Endothelial cell of umbilical vein (primary cell): ENCODE data around the gene TNKS1BP1. TPM values are rescaled to one million over a fixed set of nuclear protein-coding genes. Genes with fewer than 3 reads are reported as not detected.
A peak's percentile ranks its signal among the peaks of the same experiment; 100 is the strongest.

Experiments
- BruUV-seq: library from RNA; stranded (reverse); fragments of 400-500 nt; replicated peaks from 2 replicates; lab custom pipeline; 2021; lab: Mats Ljungman, UMichigan
- CTCF ChIA-PET: fragments of 300-600, 350-600 bp; sonication (Branson Sonifier 250); formaldehyde crosslinking; loops from one replicate; lab custom pipeline; 2021; ENCODE audit warnings: antibody characterized with exemption, inconsistent platforms; lab: Charles Lee
- POLR2A ChIA-PET: fragments of 300-600, 350-600 bp; sonication (Branson Sonifier 250); formaldehyde crosslinking; loops from one replicate; lab custom pipeline; 2021; ENCODE audit warnings: antibody characterized with exemption, inconsistent platforms; lab: Charles Lee
- DNase-seq: peaks from one replicate; pipeline ENCODE4 v3.0.0-alpha.2; 2011; ENCODE audit warnings: low read depth, low spot score
- FAIRE-seq: peaks from 2 replicates; lab custom pipeline; 2011; peaks lifted over from hg19 to GRCh38; lab: Jason Lieb, UNC
- H2AFZ ChIP-seq: 2 replicates; pipeline ENCODE4 v1.6.0; 2012; ENCODE audit warnings: low read depth, low read length, control low read depth, inconsistent platforms
- H3K27ac ChIP-seq: 2 replicates; pipeline ENCODE4 v1.5.1; 2011; ENCODE audit warnings: low read depth, mild to moderate bottlenecking, control low read depth, low read length, moderate library complexity; ENCODE audit not compliant: insufficient read depth
- H3K27me3 ChIP-seq, 2 experiments: 2 replicates each; pipeline versions ENCODE4 v1.6.0 to v1.6.1; 2011; ENCODE audit warnings: low read length in 2 of 2, mixed read lengths in 1 of 2; ENCODE audit not compliant: control insufficient read depth in 2 of 2, insufficient read depth in 2 of 2
- H3K36me3 ChIP-seq, 2 experiments: 2 replicates in 1 of 2; 3 replicates in 1 of 2; pipeline ENCODE4 v1.5.1; 2011; ENCODE audit warnings: low read length in 2 of 2, mild to moderate bottlenecking in 1 of 2, moderate library complexity in 1 of 2; ENCODE audit not compliant: control insufficient read depth in 2 of 2, insufficient read depth in 2 of 2; ENCODE audit errors: extremely low read depth in 1 of 2
- H3K4me1 ChIP-seq: 3 replicates; pipeline ENCODE4 v1.5.1; 2011; ENCODE audit warnings: mild to moderate bottlenecking, low read length; ENCODE audit not compliant: control insufficient read depth, insufficient read depth; ENCODE audit errors: extremely low read depth
- H3K4me2 ChIP-seq: 2 replicates; pipeline ENCODE4 v1.6.1; 2011; ENCODE audit warnings: low read length, control low read depth, mixed read lengths; ENCODE audit not compliant: insufficient read depth
- H3K4me3 ChIP-seq, 3 experiments: fragments of 200-600 bp in 1 of 3; sonication (generic), shearing (Covaris generic) in 1 of 3; replicated peaks in 1 of 3; 2 replicates each; pipeline ENCODE4 v1.5.1; 2011 to 2016; ENCODE audit warnings: control low read depth in 3 of 3, low read length in 3 of 3, mild to moderate bottlenecking in 2 of 3, inconsistent platforms in 1 of 3, low read depth in 1 of 3, moderate library complexity in 1 of 3; ENCODE audit not compliant: insufficient read depth in 1 of 3
- H3K79me2 ChIP-seq: 2 replicates; pipeline ENCODE4 v1.6.0; 2012; ENCODE audit warnings: low read length, inconsistent platforms; ENCODE audit not compliant: control insufficient read depth, insufficient read depth
- H3K9ac ChIP-seq: replicated peaks from 2 replicates; pipeline ENCODE3; 2011; ENCODE audit warnings: low read length, control low read depth; ENCODE audit not compliant: insufficient read depth; ENCODE audit errors: extremely low read depth
- H3K9me1 ChIP-seq: replicated peaks from 3 replicates; pipeline ENCODE4 v1.6.0; 2011; ENCODE audit warnings: mild to moderate bottlenecking, low read length; ENCODE audit not compliant: control insufficient read depth, insufficient read depth; ENCODE audit errors: extremely low read depth
- H3K9me3 ChIP-seq: replicated peaks from 2 replicates; pipeline ENCODE4 v1.5.1; 2012; ENCODE audit warnings: low read length, inconsistent platforms; ENCODE audit not compliant: control insufficient read depth, insufficient read depth
- H4K20me1 ChIP-seq: replicated peaks from 2 replicates; pipeline ENCODE3; 2011; ENCODE audit warnings: mild to moderate bottlenecking, low read length; ENCODE audit not compliant: control insufficient read depth, insufficient read depth; ENCODE audit errors: extremely low read depth
- EZH2 ChIP-seq: IDR thresholded peaks from 2 replicates; pipeline ENCODE4 v1.6.1; 2012; ENCODE audit warnings: borderline replicate concordance, low read depth, mild to moderate bottlenecking, moderate library complexity, low read length, inconsistent platforms; ENCODE audit not compliant: severe bottlenecking
- FOS ChIP-seq: IDR thresholded peaks from 2 replicates; pipeline ENCODE4 v1.6.1; 2011; ENCODE audit warnings: mild to moderate bottlenecking, low read length, moderate library complexity, borderline replicate concordance; ENCODE audit not compliant: insufficient read depth
- GATA2 ChIP-seq: IDR thresholded peaks from 2 replicates; pipeline ENCODE4 v1.7.0; 2011; ENCODE audit warnings: low read depth, mild to moderate bottlenecking, moderate library complexity, mixed read lengths, low read length; ENCODE audit not compliant: insufficient read length, insufficient read depth
- JUN ChIP-seq: IDR thresholded peaks from 2 replicates; pipeline ENCODE4 v1.6.1; 2011; ENCODE audit warnings: borderline replicate concordance, low read depth; ENCODE audit not compliant: insufficient read length, insufficient read depth
- MYC ChIP-seq: IDR thresholded peaks from one replicate; pipeline ENCODE4 v1.6.1; 2011; ENCODE audit warnings: mild to moderate bottlenecking, low read depth, low read length
- POLR2A ChIP-seq: IDR thresholded peaks from 2 replicates; pipeline ENCODE4 v1.6.1; 2012; ENCODE audit warnings: low read depth, mild to moderate bottlenecking, control low read depth, low read length
- POLR2AphosphoS5 ChIP-seq: IDR thresholded peaks from 2 replicates; pipeline ENCODE4 v1.6.1; 2012; ENCODE audit warnings: low read depth, mild to moderate bottlenecking, control low read depth, low read length, moderate library complexity; ENCODE audit not compliant: insufficient read depth
- dilution Hi-C: fragments of 300-500 bp; cut with MboI; formaldehyde crosslinking; loops from one replicate; pipeline ENCODE4 v1.15.0; 2019; ENCODE audit warnings: low sequenced_read_pairs; ENCODE audit not compliant: extremely low pct_ligation_motif_present
- intact Hi-C: fragments of 100-400 bp; cut with micrococcal nuclease; formaldehyde crosslinking; loops from one replicate; pipeline ENCODE4 v1.10.0; 2022
- polyA plus RNA-seq, 4 experiments: library from polyadenylated mRNA; depleted of rRNA in 3 of 4; stranded (reverse) in 3 of 4; unstranded in 1 of 4; fragments of >200 nt; gene quantifications; 2 replicates each; pipeline versions ENCODE4 v1.2.1 to v1.2.3, GENCODE V29; 2011 to 2012; ENCODE audit warnings: missing spikeins in 1 of 4
- total RNA-seq: library from RNA; stranded (reverse); gene quantifications from 2 replicates; pipeline ENCODE4 v1.2.3, GENCODE V29; 2021
- TF ChIP-seq, protein P1 (sequence below), 2 donors: IDR thresholded peaks; 1 replicate in 1 of 2; 2 replicates in 1 of 2; pipeline ENCODE4 v1.5.1; 2011; ENCODE audit warnings: low read length in 2 of 2, mild to moderate bottlenecking in 2 of 2, moderate library complexity in 2 of 2, control low read depth in 1 of 2, inconsistent platforms in 1 of 2, low read depth in 1 of 2; ENCODE audit not compliant: insufficient read depth in 1 of 2; ENCODE audit errors: extremely low read depth in 1 of 2

Gene TNKS1BP1
- total and polyA plus RNA-seq, 2 donors (not counting 3 experiments of a cell fraction or from before 2014, with no cell fraction given): 54.6 to 111 TPM

- no peak overlapping the region for H3K4me3 ChIP-seq
- POLR2A ChIA-PET: no interaction called here
- peak; percentile 81 for DNase-seq
Measured at GRCh38 chr11:57276971-57277675, 47.6 kb downstream of the TNKS1BP1 start.

GRCh38 chr11:57276169-57276970 lies 48.4 kb downstream of the TNKS1BP1 start:
- intact Hi-C loops: no loop called here
- no peaks in the 10 kb centered on the region for H3K9me3 ChIP-seq
- no peak overlapping the region for H3K9ac ChIP-seq
- H3K9me1 ChIP-seq: no peaks in the 10 kb centered on the region
- FAIRE-seq (peak; percentile 77), DNase-seq (peak; percentile 74)
- no peak overlapping the region for H3K4me2 ChIP-seq
- H3K79me2 ChIP-seq: no peaks in the 10 kb centered on the region
- ChIA-PET POLR2A (no interaction called here), CTCF (interaction anchor here (0.8 to 8.4 kb wide), 4 partner anchors 7 to 145 kb away, joined by 4 to 116 read pairs (median 8); no protein-coding TSS in a partner anchor)
- peaks cover 32% of the 10 kb centered on the region for H3K4me1 ChIP-seq
- BruUV-seq: TSS peak; percentile 24
- H3K36me3 ChIP-seq: no peaks in the 10 kb centered on the region
- H3K27ac ChIP-seq: no peak overlapping the region
- no peak overlapping the region for H3K4me3 ChIP-seq
- dilution Hi-C loops: no loop called here
- H2AFZ ChIP-seq: no peak overlapping the region
- H4K20me1 ChIP-seq: no peaks in the 10 kb centered on the region
- TF ChIP-seq POLR2AphosphoS5 (no peak), EZH2 (no peak), GATA2 (no peak), MYC (no peak), POLR2A (no peak), FOS (no peak), JUN (no peak)
- TF ChIP-seq, protein P1, sequence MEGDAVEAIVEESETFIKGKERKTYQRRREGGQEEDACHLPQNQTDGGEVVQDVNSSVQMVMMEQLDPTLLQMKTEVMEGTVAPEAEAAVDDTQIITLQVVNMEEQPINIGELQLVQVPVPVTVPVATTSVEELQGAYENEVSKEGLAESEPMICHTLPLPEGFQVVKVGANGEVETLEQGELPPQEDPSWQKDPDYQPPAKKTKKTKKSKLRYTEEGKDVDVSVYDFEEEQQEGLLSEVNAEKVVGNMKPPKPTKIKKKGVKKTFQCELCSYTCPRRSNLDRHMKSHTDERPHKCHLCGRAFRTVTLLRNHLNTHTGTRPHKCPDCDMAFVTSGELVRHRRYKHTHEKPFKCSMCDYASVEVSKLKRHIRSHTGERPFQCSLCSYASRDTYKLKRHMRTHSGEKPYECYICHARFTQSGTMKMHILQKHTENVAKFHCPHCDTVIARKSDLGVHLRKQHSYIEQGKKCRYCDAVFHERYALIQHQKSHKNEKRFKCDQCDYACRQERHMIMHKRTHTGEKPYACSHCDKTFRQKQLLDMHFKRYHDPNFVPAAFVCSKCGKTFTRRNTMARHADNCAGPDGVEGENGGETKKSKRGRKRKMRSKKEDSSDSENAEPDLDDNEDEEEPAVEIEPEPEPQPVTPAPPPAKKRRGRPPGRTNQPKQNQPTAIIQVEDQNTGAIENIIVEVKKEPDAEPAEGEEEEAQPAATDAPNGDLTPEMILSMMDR (IDR thresholded peaks at IDR 0.05; ENCODE audit: extremely low read depth in 1 of 2, insufficient read depth in 1 of 2, low read depth in 1 of 2, low read length in 2 of 2): no peak
- H3K27me3 ChIP-seq: no peaks in the 10 kb centered on the region

More at GRCh38 chr11:57276971-57277675, 47.6 kb downstream of the TNKS1BP1 start:
- peak; percentile 9 for TF ChIP-seq JUN
- no peak for TF ChIP-seq POLR2A
- CTCF ChIA-PET: interaction anchor here (0.8 to 8.4 kb wide), 8 partner anchors 8 to 436 kb away, joined by 3 to 116 read pairs (median 6); no protein-coding TSS in a partner anchor
- Histone ChIP-seq H3K27me3 (no peaks in the 10 kb centered on the region), H3K9ac (no peak overlapping the region), H3K9me1 (no peaks in the 10 kb centered on the region), H3K79me2 (no peaks in the 10 kb centered on the region), H4K20me1 (no peaks in the 10 kb centered on the region), H2AFZ (peak overlapping the region; percentile 83), H3K4me1 (peaks cover 32% of the 10 kb centered on the region), H3K27ac (no peak overlapping the region), H3K9me3 (no peaks in the 10 kb centered on the region), H3K4me2 (no peak overlapping the region), H3K36me3 (no peaks in the 10 kb centered on the region)
- no peak for FAIRE-seq
- intact Hi-C loops: no loop called here
- dilution Hi-C loops: no loop called here
- BruUV-seq: no TSS peak
